ENCODE measurements around the gene CACNG6. TPM values are rescaled to one million over a fixed set of nuclear protein-coding genes. Genes with fewer than 3 reads are reported as not detected.

The CACNG6 gene
- total RNA-seq, 1 experiment from 2014 or later: 0.38 TPM

DNA sequence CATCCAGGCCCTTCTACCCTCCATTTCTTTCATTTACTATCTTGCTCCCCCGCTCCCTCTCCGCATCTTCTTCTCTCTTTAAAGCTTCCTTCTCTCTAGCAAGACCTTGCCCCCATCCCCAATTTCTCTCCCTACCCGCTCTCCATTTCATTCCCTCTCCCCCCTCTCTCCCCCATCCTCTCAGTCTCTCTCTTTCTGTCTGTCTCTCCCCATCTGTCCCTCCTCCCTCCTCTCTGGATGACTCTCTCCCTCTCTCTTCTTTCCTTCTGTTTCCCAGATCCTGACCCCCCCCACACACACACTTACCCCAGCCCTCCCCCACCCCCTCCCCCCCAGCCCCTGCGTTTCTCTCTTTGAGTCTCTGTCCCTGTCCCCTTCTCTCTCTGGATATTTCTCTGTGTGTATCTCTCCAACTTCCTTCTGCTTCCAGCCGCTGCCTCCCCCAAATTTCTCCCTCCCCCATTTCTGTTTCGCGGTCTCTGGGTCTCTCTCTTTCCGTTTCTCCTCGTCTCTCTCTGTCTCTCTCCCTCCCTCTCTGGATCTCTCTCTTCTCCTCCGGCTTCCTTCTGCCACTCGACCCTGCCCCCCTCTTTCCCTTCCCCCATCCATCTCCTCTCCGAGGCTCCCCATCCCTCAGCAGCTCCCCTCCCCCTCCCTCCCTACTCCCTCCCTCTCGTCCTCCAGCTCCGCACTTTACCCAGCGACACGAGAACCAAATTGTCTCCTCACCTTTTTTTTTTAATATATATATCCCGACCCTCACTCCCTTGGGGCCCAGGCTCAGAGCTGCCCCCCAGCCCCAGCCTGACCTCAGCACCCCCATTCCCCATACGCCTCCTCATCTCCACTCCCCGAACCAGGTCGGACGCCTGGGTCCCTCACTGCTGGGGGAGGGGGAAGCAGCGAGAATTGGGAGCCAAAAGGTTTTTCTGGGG, 32.3 kb upstream of the CACNG6 start:
- H3K4me3 ChIP-seq (ENCODE audit: insufficient read depth, low read depth, low read length): peak overlapping the region; percentile 36; the same call in 1 of the 2 replicates

GRCh38 chr19:53960187-53960586, 31.2 kb upstream of the CACNG6 start:
- H3K4me3 ChIP-seq (ENCODE audit: insufficient read depth, low read depth, low read length): peak overlapping the region; percentile 36; the same call in 1 of the 2 replicates
- peaks cover 66% of the 10 kb centered on the region for H3K27me3 ChIP-seq (ENCODE audit: control insufficient read depth, insufficient read depth, low read length)
- DNase-seq: peak; percentile 79
- no peaks in the 10 kb centered on the region for H3K36me3 ChIP-seq (replicated peaks; ENCODE audit: control insufficient read depth, insufficient read depth, low read length)

More for the DNA sequence above, 32.3 kb upstream of the CACNG6 start:
- H3K36me3 ChIP-seq (replicated peaks; ENCODE audit: control insufficient read depth, insufficient read depth, low read length): no peaks in the 10 kb centered on the region
- peaks cover 56% of the 10 kb centered on the region for H3K27me3 ChIP-seq (ENCODE audit: control insufficient read depth, insufficient read depth, low read length)
- DNase-seq: peak; percentile 93

DNA sequence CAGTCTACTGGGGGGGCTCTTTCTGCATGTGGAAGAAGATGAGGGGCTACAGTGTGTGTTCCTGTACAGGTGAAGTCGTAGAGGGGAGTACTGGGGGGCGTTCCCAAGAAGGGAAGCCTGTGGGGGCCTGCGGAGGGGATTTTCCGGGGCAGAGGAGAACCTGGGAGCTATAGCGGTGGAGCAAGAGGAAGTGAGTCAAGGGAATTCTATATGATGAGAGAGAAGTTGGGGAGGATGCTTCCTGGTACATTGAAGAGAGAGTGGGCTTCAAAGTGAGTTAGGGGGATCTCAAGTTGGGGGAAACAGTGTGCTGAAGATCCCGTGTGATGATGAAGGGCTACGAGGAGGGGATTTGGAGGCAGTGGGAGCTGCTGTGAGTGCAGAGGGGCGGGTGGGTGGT, 30.6 kb upstream of the CACNG6 start:
- H3K27me3 ChIP-seq (ENCODE audit: control insufficient read depth, insufficient read depth, low read length): peaks cover 67% of the 10 kb centered on the region
- peak overlapping the region; percentile 36; the same call in 1 of the 2 replicates for H3K4me3 ChIP-seq (ENCODE audit: insufficient read depth, low read depth, low read length)
- peak; percentile 66 for DNase-seq
- H3K36me3 ChIP-seq (replicated peaks; ENCODE audit: control insufficient read depth, insufficient read depth, low read length): no peaks in the 10 kb centered on the region

- Histone ChIP-seq H3K27me3 (ENCODE audit: control insufficient read depth, insufficient read depth, low read length) (peaks cover 67% of the 10 kb centered on the region), H3K4me3 (ENCODE audit: insufficient read depth, low read depth, low read length) (peak overlapping the region; percentile 29; the same call in 1 of the 2 replicates), H3K36me3 (replicated peaks; ENCODE audit: control insufficient read depth, insufficient read depth, low read length) (no peaks in the 10 kb centered on the region)
- DNase-seq: peak; percentile 72
Observed at GRCh38 chr19:53961523-53962356, 29.7 kb upstream of the CACNG6 start.

DNA sequence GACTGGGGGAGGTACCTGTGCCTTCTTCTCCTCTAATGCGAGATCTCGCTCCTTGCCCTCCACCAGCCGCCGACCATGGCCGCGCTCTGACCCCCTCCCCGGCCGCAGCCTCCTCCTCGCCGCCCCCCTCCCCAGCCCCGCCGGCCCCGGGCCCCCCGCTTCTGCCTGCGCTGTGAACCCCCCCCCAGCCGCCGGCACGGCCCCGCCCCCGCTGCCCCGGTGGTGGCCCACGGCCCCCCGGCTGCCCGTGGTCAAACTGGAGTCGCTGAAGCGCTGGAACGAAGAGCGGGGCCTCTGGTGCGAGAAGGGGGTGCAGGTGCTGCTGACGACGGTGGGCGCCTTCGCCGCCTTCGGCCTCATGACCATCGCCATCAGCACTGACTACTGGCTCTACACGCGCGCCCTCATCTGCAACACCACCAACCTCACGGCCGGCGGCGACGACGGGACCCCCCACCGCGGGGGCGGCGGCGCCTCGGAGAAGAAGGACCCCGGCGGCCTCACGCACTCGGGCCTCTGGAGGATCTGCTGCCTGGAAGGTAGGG, 28.5 kb upstream of the CACNG6 start, which contains the start of gene CACNG8:
CACNG8 (plus strand) TSS at position 51 of the 545 bp plus-strand sequence.
- H3K4me3 ChIP-seq (ENCODE audit: insufficient read depth, low read depth, low read length): peak within 1 kb of the TSS; percentile 40
- H3K36me3 ChIP-seq (replicated peaks; ENCODE audit: control insufficient read depth, insufficient read depth, low read length): no peaks in the 10 kb centered on the region
- peak; percentile 86 for DNase-seq

DNA sequence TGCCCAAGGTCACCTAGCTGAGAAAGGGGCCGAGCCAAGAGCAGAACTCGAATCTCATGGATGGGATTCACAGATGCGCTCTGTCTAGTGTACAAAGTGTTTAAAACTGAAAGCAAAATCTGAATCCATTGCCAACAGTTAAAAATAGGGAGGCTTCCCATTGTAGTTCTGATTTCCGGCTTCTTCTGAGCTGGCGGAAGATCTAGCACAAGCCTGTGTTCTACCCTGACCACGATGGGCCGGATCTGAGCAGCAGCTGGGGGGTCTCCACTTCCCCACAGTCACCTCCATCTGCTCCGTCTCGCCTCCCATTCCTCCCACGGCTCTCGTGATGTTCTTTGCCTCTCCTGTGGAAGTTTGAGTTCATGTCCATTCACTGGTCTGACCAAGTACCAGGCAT, 26.3 kb upstream of the CACNG6 start:
- peaks cover 46% of the 10 kb centered on the region for H3K27me3 ChIP-seq (ENCODE audit: control insufficient read depth, insufficient read depth, low read length)
- peak; percentile 3 for DNase-seq
- H3K4me3 ChIP-seq (ENCODE audit: insufficient read depth, low read depth, low read length): no peak overlapping the region
- no peaks in the 10 kb centered on the region for H3K36me3 ChIP-seq (replicated peaks; ENCODE audit: control insufficient read depth, insufficient read depth, low read length)

More for the DNA sequence above, 28.5 kb upstream of the CACNG6 start, which contains the start of gene CACNG8:
- H3K27me3 ChIP-seq (ENCODE audit: control insufficient read depth, insufficient read depth, low read length): peaks cover 57% of the 10 kb centered on the region

GRCh38 chr19:53966931-53967330, 24.5 kb upstream of the CACNG6 start:
- DNase-seq: peak; percentile 2
- Histone ChIP-seq H3K4me3 (ENCODE audit: insufficient read depth, low read depth, low read length) (no peak overlapping the region), H3K36me3 (replicated peaks; ENCODE audit: control insufficient read depth, insufficient read depth, low read length) (no peaks in the 10 kb centered on the region), H3K27me3 (ENCODE audit: control insufficient read depth, insufficient read depth, low read length) (peaks cover 28% of the 10 kb centered on the region)

GRCh38 chr19:53969366-53969765, 22.1 kb upstream of the CACNG6 start:
- Histone ChIP-seq H3K36me3 (replicated peaks; ENCODE audit: control insufficient read depth, insufficient read depth, low read length) (no peaks in the 10 kb centered on the region), H3K4me3 (ENCODE audit: insufficient read depth, low read depth, low read length) (no peak overlapping the region), H3K27me3 (ENCODE audit: control insufficient read depth, insufficient read depth, low read length) (peaks cover 10% of the 10 kb centered on the region)
- peak; percentile 1 for DNase-seq

DNA sequence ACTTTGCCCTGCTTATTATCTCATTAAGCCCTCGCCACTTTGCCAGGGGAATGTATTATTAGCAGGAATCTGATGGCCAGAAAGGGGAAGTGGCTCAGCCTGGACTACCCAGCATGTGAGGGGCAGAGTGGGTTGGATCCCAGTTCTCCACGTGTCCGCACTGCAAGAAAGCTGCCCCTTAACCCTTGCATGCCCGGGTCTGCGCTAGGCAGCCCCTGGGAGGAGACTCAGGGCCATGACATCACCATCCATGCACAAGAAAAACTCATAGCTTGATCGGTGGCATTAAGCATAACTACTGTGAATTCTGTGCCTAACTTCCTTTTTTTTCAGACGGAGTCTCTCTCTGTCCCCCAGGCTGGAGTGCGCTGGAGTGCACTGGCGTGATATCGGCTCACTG, 19.8 kb upstream of the CACNG6 start:
- peak; percentile 56 for DNase-seq
- peaks cover 2% of the 10 kb centered on the region; the same call in 1 of the 2 replicates for H3K27me3 ChIP-seq (ENCODE audit: control insufficient read depth, insufficient read depth, low read length)
- H3K36me3 ChIP-seq (replicated peaks; ENCODE audit: control insufficient read depth, insufficient read depth, low read length): no peaks in the 10 kb centered on the region
- no peak overlapping the region for H3K4me3 ChIP-seq (ENCODE audit: insufficient read depth, low read depth, low read length)

- DNase-seq: peak; percentile 82
- Histone ChIP-seq H3K27me3 (ENCODE audit: control insufficient read depth, insufficient read depth, low read length) (peaks cover 20% of the 10 kb centered on the region), H3K4me3 (ENCODE audit: insufficient read depth, low read depth, low read length) (peak overlapping the region; percentile 49; the same call in 1 of the 2 replicates)
Observed at GRCh38 chr19:53977429-53977990, 13.9 kb upstream of the CACNG6 start.

GRCh38 chr19:53977991-53978731, 13.3 kb upstream of the CACNG6 start:
- Histone ChIP-seq H3K36me3 (replicated peaks; ENCODE audit: control insufficient read depth, insufficient read depth, low read length) (no peaks in the 10 kb centered on the region; the same call in 1 of the 2 replicates), H3K27me3 (ENCODE audit: control insufficient read depth, insufficient read depth, low read length) (peaks cover 18% of the 10 kb centered on the region), H3K4me3 (ENCODE audit: insufficient read depth, low read depth, low read length) (peak overlapping the region; percentile 49)
- peak; percentile 98 for DNase-seq

More at GRCh38 chr19:53977429-53977990, 13.9 kb upstream of the CACNG6 start:
- no peaks in the 10 kb centered on the region; the same call in 1 of the 2 replicates for H3K36me3 ChIP-seq (replicated peaks; ENCODE audit: control insufficient read depth, insufficient read depth, low read length)

DNA sequence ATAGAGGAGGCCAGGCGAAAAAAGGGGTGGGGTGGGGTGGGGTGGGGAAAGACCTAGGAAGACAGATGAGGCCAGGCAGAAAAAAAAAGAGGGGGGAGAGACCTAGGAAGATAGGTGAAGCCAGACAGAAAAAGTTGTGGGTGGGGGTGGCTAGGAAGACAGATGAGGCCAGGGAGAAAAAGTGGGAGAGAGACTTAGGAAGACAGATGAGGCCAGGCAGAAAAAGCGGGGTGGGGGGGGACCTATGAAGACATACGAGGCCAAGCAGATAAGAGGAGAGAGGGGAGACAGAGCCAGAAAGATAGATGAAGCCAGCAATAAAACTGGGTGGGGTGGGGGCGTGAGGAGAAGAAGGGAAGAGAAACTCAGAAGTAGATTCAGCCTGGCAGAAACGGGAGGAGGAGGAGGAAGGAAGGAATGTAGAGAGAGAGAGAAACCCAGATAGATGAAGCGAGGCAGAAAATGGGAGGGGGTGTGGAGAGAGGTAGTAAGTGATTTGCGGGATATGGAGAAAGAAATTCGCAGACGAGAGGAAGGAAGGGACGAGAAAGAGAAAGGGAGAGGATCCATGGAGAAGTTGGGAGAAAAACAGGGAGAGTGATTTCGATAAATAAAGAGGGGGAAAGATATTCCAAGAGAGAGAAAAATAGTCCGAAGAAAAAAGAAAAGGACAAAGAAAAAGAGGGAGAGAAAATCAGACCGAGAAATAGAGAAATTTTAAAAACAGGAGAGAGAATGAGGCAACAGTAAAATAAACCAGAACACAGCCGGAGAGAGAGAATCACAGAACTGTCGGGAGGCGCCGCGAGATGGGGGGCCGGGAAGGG, 12.2 kb upstream of the CACNG6 start:
- DNase-seq: peak; percentile 25
- Histone ChIP-seq H3K4me3 (ENCODE audit: insufficient read depth, low read depth, low read length) (peak overlapping the region; percentile 67), H3K36me3 (replicated peaks; ENCODE audit: control insufficient read depth, insufficient read depth, low read length) (no peaks in the 10 kb centered on the region; the same call in 1 of the 2 replicates), H3K27me3 (ENCODE audit: control insufficient read depth, insufficient read depth, low read length) (peaks cover 29% of the 10 kb centered on the region)

Data from H7 (cell line).